ENCODE data around the gene PTPN21. TPM values are rescaled to one million over a fixed set of nuclear protein-coding genes. Genes with fewer than 3 reads are reported as not detected.

PTPN21 gene
- total RNA-seq, 2 experiments from 2014 or later, result 0.12 TPM; not detected in 1

- H3K4me3 Mint-ChIP-seq, result no peak overlapping the region
- CTCF ChIA-PET, result no interaction called here
- ATAC-seq (no peak), DNase-seq (no peak)
- peaks cover 16% of the 10 kb centered on the region for H3K4me1 Mint-ChIP-seq
- no peaks in the 10 kb centered on the region for H3K27me3 Mint-ChIP-seq
- H3K36me3 Mint-ChIP-seq, result peaks cover 49% of the 10 kb centered on the region
- peaks cover 5% of the 10 kb centered on the region for H3K9me3 Mint-ChIP-seq (ENCODE audit: low read depth)
- no peak overlapping the region for H3K27ac Mint-ChIP-seq
These were observed 13.4 kb upstream of the PTPN21 start for GRCh38 chr14:88568196-88568595.

- no peak overlapping the region for H3K27ac Mint-ChIP-seq
- peaks cover 5% of the 10 kb centered on the region for H3K9me3 Mint-ChIP-seq (ENCODE audit: low read depth)
- CTCF ChIA-PET, result interaction anchor here (0.8 kb wide), 1 partner anchor 74 kb away, joined by 3 read pairs; no protein-coding TSS in a partner anchor
- H3K27me3 Mint-ChIP-seq, result peaks cover 10% of the 10 kb centered on the region
- no peak overlapping the region for H3K4me3 Mint-ChIP-seq
- DNase-seq (no peak), ATAC-seq (no peak)
- H3K36me3 Mint-ChIP-seq, result peaks cover 34% of the 10 kb centered on the region
- peaks cover 26% of the 10 kb centered on the region for H3K4me1 Mint-ChIP-seq
These were observed 10.6 kb upstream of the PTPN21 start for GRCh38 chr14:88565427-88565826.

GRCh38 chr14:88563845-88564244 is 9.0 kb upstream of the PTPN21 start:
- peak overlapping the region; percentile 86 for H3K4me3 Mint-ChIP-seq
- peaks cover 24% of the 10 kb centered on the region for H3K36me3 Mint-ChIP-seq
- H3K9me3 Mint-ChIP-seq (ENCODE audit: low read depth), result peaks cover 5% of the 10 kb centered on the region
- no peak for ATAC-seq
- peak overlapping the region; percentile 74 for H3K27ac Mint-ChIP-seq
- CTCF ChIA-PET, result no interaction called here
- peaks cover 16% of the 10 kb centered on the region for H3K27me3 Mint-ChIP-seq
- H3K4me1 Mint-ChIP-seq, result peaks cover 28% of the 10 kb centered on the region
- no peak for DNase-seq

GRCh38 chr14:88562831-88563686 is 8.3 kb upstream of the PTPN21 start, which contains the start of gene ZC3H14:
ZC3H14 (plus strand) TSS chr14:88563037; CDS start chr14:88563134, 97 bp downstream.
- CTCF ChIA-PET, result interaction anchor here (0.6 kb wide), 1 partner anchor 10 kb away, joined by 3 read pairs; no protein-coding TSS in a partner anchor
- DNase-seq (peak; percentile 90), ATAC-seq (peak; percentile 98)
- Mint-ChIP-seq H3K4me1 (peaks cover 30% of the 10 kb centered on the region), H3K36me3 (peaks cover 17% of the 10 kb centered on the region), H3K9me3 (ENCODE audit: low read depth) (peaks cover 3% of the 10 kb centered on the region), H3K27ac (peak within 1 kb of the TSS; percentile 89), H3K4me3 (peak within 1 kb of the TSS; percentile 86), H3K27me3 (peaks cover 18% of the 10 kb centered on the region)

- Mint-ChIP-seq H3K27ac (peak overlapping the region; percentile 89), H3K36me3 (peaks cover 13% of the 10 kb centered on the region), H3K4me1 (peaks cover 34% of the 10 kb centered on the region), H3K9me3 (ENCODE audit: low read depth) (no peaks in the 10 kb centered on the region), H3K27me3 (peaks cover 22% of the 10 kb centered on the region), H3K4me3 (peak overlapping the region; percentile 86)
- ATAC-seq (no peak), DNase-seq (no peak)
- CTCF ChIA-PET, result no interaction called here
These were observed 7.7 kb upstream of the PTPN21 start for GRCh38 chr14:88562532-88562830.

GRCh38 chr14:88559852-88560251 is 5.0 kb upstream of the PTPN21 start:
- Mint-ChIP-seq H3K27me3 (peaks cover 42% of the 10 kb centered on the region), H3K27ac (no peak overlapping the region), H3K36me3 (peaks cover 5% of the 10 kb centered on the region), H3K4me3 (no peak overlapping the region), H3K4me1 (peaks cover 48% of the 10 kb centered on the region), H3K9me3 (ENCODE audit: low read depth) (no peaks in the 10 kb centered on the region)
- DNase-seq (no peak), ATAC-seq (no peak)
- CTCF ChIA-PET, result interaction anchor here (1.0 to 2.0 kb wide), 3 partner anchors 9 to 370 kb away, joined by 3 to 13 read pairs (median 3); no protein-coding TSS in a partner anchor

GRCh38 chr14:88556581-88556980 is 1.8 kb upstream of the PTPN21 start:
- Mint-ChIP-seq H3K4me3 (no peak overlapping the region), H3K36me3 (no peaks in the 10 kb centered on the region), H3K9me3 (ENCODE audit: low read depth) (no peaks in the 10 kb centered on the region), H3K27me3 (peaks cover 64% of the 10 kb centered on the region), H3K27ac (no peak overlapping the region), H3K4me1 (peaks cover 36% of the 10 kb centered on the region)
- no peak for ATAC-seq
- CTCF ChIA-PET, result interaction anchor here (1.1 to 1.4 kb wide), 3 partner anchors 10 to 236 kb away, joined by 3 to 5 read pairs (median 4); partner anchors contain the start of gene EML5
- no peak for DNase-seq

GRCh38 chr14:88553886-88554456 is 836 bp downstream of the PTPN21 start:
- CTCF ChIA-PET, result no interaction called here
- peaks cover 62% of the 10 kb centered on the region for H3K27me3 Mint-ChIP-seq
- H3K4me3 Mint-ChIP-seq, result peak overlapping the region; percentile 68
- peaks cover 36% of the 10 kb centered on the region for H3K4me1 Mint-ChIP-seq
- H3K27ac Mint-ChIP-seq, result no peak overlapping the region
- H3K9me3 Mint-ChIP-seq (ENCODE audit: low read depth), result no peaks in the 10 kb centered on the region
- ATAC-seq (no peak), DNase-seq (no peak)
- H3K36me3 Mint-ChIP-seq, result no peaks in the 10 kb centered on the region

DNA sequence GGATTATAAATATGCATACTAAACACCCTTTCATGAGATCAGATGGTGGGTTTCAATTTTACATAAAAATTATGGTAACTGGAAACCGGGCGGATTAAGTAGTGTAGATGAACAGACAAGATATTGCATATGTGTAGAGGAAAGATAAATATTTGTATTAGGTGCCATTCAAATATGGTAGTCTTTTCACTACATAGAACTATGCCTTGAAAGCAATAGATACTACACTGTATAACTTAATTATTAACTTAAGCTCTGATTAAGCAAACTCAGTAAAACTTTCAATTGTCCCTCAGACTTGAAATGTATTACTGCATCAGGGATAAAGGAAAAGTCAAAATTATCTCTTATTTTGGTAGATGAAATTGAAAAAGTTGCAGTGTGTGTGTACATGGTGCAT is 1.9 kb downstream of the PTPN21 start:
- ATAC-seq (no peak), DNase-seq (no peak)
- Mint-ChIP-seq H3K9me3 (ENCODE audit: low read depth) (no peaks in the 10 kb centered on the region), H3K36me3 (no peaks in the 10 kb centered on the region), H3K4me3 (no peak overlapping the region), H3K4me1 (peaks cover 32% of the 10 kb centered on the region), H3K27me3 (peaks cover 59% of the 10 kb centered on the region), H3K27ac (no peak overlapping the region)
- CTCF ChIA-PET, result interaction anchor here (0.7 kb wide), 1 partner anchor 10 kb away, joined by 3 read pairs; the partner anchor contains the start of gene ZC3H14

- CTCF ChIA-PET, result interaction anchor here (0.6 to 1.3 kb wide), 4 partner anchors 8 to 383 kb away, joined by 3 to 4 read pairs (median 3); no protein-coding TSS in a partner anchor
These were observed 2.8 kb downstream of the PTPN21 start for GRCh38 chr14:88551980-88552431.

GRCh38 chr14:88551094-88551870 is 3.5 kb downstream of the PTPN21 start:
- Mint-ChIP-seq H3K4me3 (peak overlapping the region; percentile 60), H3K27me3 (peaks cover 47% of the 10 kb centered on the region), H3K27ac (no peak overlapping the region), H3K4me1 (peaks cover 16% of the 10 kb centered on the region), H3K9me3 (ENCODE audit: low read depth) (no peaks in the 10 kb centered on the region), H3K36me3 (no peaks in the 10 kb centered on the region)
- peak; percentile 46 for DNase-seq
- CTCF ChIA-PET, result interaction anchor here (0.6 to 1.3 kb wide), 3 partner anchors 9 to 174 kb away, joined by 3 to 4 read pairs (median 3); no protein-coding TSS in a partner anchor
- ATAC-seq, result peak; percentile 56

More at GRCh38 chr14:88551980-88552431, 2.8 kb downstream of the PTPN21 start:
- no peak for ATAC-seq
- peaks cover 53% of the 10 kb centered on the region for H3K27me3 Mint-ChIP-seq
- no peak overlapping the region for H3K27ac Mint-ChIP-seq
- H3K36me3 Mint-ChIP-seq, result no peaks in the 10 kb centered on the region
- DNase-seq, result no peak
- peaks cover 23% of the 10 kb centered on the region for H3K4me1 Mint-ChIP-seq
- no peaks in the 10 kb centered on the region for H3K9me3 Mint-ChIP-seq (ENCODE audit: low read depth)
- H3K4me3 Mint-ChIP-seq, result peak overlapping the region; percentile 60

- CTCF ChIA-PET, result no interaction called here
- Mint-ChIP-seq H3K27me3 (peaks cover 36% of the 10 kb centered on the region), H3K4me1 (peaks cover 13% of the 10 kb centered on the region), H3K9me3 (ENCODE audit: low read depth) (no peaks in the 10 kb centered on the region), H3K4me3 (no peak overlapping the region), H3K27ac (no peak overlapping the region), H3K36me3 (no peaks in the 10 kb centered on the region)
- ATAC-seq (no peak), DNase-seq (no peak)
These were observed 4.7 kb downstream of the PTPN21 start for GRCh38 chr14:88550078-88550477.

DNA sequence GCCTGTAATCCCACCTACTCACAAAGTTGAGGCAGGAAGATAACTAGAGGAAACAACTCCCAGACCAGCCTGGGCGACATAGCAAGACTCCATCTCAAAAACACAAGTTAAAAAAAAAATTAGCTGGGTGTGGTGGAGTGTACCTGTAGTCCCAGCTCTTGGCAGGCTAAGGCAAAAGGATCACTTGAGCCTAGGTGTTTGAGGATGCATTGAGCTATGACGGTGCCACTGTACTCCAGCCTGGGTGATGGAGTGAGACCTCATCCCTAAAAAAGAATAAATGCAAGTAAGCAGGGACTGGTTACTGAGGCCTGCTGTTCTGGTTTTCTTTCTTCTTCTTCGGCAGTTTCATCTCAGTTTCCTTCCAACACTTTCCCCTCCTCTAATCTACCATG is 7.4 kb downstream of the PTPN21 start:
- peaks cover 14% of the 10 kb centered on the region for H3K27me3 Mint-ChIP-seq
- CTCF ChIA-PET, result interaction anchor here (1.9 kb wide), 1 partner anchor 8 kb away, joined by 5 read pairs; no protein-coding TSS in a partner anchor

More for the DNA sequence above, 7.4 kb downstream of the PTPN21 start:
- ATAC-seq (no peak), DNase-seq (no peak)
- H3K36me3 Mint-ChIP-seq, result no peaks in the 10 kb centered on the region
- H3K9me3 Mint-ChIP-seq (ENCODE audit: low read depth), result no peaks in the 10 kb centered on the region
- no peak overlapping the region for H3K27ac Mint-ChIP-seq
- peaks cover 4% of the 10 kb centered on the region for H3K4me1 Mint-ChIP-seq
- no peak overlapping the region for H3K4me3 Mint-ChIP-seq

Measured in activated CD8-positive, alpha-beta memory T cell treated with anti-CD3 and anti-CD28 coated beads, Interleukin-2, amount 10 ng/mL, durations not matched to agents 7 days and 5 days (primary cell).